Activated CD4-positive, alpha-beta T cell treated with anti-CD3 and anti-CD28 coated beads, Interleukin-2, amount 50 U/mL, for 24 hours (primary cell): ENCODE measurements around the gene RASAL1.

Experiments
- DNase-seq, 2 donors: peaks; one replicate each; pipeline ENCODE4 v3.0.0-alpha.2; 2020; ENCODE audit warnings: low read depth in 1 of 2, low spot score in 1 of 2

The RASAL1 gene

GRCh38 chr12:113162102-113163029 lies 26.8 kb upstream of the RASAL1 start:
- no peak for DNase-seq

DNA sequence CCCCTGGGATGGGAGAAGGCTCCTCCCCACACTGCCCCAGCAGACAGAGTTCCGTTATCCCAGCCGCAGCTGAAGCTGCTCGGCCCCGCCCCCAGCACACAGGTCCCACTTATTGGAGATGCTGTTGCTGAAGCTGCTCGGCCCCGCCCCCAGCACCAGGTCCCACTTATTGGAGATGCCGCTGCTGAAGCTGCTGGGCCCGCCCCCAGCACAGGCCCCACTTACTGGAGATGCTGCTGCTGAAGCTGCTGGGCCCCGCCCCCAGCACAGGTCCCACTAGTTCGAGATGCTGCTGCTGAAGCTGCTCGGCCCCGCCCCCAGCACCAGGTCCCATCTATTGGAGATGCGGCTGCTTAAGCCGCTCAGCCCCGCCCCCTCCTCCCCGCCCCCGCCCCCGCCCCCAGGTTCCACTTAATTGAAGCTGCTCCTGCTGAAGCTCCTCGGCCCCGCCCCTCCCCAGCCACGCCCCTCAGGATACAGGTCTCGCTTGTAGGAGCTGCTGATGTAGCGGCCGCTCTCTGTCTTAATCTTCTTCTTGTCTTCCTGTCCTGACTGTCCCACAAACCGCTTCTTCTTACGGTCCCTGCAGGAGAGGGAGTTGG lies 26.0 kb upstream of the RASAL1 start:
- no peak for DNase-seq

DNA sequence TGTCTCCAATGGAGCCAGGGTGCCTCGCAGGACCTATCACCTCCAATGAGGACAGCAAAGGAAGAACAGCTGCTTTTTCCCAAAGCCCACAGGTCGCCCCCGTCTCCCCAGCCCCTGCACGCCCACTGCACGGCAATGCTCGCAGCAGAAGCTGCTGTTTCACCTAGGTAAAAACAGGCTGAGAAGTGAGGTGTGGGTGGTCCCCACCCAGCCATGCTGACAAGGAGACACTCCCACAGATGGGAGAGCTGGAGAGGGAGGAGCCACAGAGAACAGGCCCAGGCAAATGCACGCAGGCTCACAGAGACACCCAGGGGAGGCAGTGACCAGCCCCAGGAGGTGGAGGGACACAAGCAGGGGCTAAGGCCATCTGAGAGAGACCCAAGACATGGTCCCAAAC lies 24.4 kb upstream of the RASAL1 start:
- no peak for DNase-seq

GRCh38 chr12:113158439-113159203 lies 23.1 kb upstream of the RASAL1 start:
- DNase-seq: no peak

- no peak for DNase-seq
Measured at GRCh38 chr12:113157218-113157859, 21.8 kb upstream of the RASAL1 start.

DNA sequence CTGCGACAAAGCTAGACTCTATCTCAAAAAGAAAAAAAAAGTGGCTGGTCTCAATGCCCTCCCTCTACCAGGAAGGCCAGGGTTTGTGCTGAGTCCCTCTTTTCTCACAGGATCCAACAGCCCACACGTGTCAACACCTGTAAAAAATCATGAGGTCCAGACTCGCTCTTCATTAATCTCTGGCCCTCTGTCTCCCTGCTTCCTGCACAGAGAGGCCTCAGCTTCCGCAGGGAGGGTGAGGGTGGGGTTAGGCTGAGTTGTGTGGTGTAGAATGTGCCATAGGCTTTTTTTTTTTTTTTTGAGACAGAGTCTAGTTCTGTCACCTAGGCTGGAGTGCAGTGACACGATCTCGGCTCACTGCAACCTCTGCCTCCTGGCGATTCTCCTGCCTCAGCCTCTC lies 20.1 kb upstream of the RASAL1 start:
- DNase-seq: no peak

DNA sequence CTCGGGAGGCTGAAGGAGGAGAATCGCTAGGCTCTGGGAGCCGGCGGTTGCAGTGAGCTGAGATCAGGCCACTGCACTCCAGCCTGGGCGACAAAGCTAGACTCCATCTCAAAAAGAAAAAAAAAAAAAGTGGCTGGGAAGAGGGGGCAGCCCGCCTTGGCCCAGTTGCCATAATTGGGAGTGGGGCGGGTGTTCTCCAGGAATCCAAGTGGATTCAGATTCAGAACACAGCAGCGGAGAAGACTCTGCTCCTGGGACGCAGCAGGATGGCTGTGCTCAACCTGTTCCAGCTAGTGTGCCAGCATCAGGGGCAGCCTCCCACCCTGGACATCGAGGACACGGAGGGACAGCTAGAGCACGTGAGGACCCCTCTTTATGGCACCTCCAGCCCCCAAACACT lies 19.5 kb upstream of the RASAL1 start:
- no peak for DNase-seq

- no peak for DNase-seq
Measured at GRCh38 chr12:113154351-113154973, 18.9 kb upstream of the RASAL1 start.

DNA sequence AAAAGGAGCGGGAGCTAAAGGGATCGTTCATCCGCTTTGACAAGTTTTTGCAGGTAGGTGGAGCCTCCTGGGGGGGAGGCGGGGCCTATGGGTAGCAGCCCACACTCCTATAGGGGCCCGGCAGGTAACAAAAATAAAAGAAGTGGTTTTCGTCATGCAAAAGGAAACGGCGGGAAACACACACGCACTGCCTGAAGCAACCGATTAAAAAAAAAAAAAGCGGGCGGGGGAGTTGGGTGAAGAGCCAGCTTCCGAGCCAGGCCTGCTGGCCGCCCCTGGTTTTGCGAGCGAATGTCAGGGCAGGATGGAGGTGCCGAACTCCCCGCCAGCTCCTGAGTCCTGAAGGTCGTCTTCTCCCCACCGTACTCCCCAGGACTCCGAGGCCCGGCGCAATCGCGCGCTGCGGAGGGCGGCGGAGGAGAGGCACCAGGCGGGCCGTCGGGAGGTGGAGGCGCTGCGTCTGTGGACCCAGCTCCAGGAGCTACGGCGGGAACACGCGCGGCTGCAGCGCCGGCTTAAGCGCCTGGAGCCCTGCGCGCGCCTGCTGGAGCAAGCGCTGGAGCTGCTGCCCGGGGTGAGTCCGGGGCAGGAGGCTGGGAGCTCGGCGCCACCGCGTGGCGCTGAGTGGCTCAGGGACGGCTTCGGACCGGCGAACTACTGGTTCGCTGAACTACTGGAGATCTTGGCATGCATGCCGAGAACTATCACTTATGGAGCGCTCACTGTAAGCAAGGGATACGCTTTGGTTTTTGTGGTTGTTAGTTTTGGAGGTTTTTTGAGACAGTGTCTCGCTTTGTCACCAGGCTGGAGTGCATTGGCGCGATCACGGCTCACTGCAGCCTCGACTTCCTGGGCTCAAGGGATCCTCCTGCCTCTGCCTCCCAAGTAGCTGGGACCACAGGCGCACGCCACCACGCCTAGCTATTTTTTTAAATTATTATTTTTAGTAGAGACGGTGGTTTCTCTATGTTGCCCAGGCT lies 17.6 kb upstream of the RASAL1 start:
- peak; percentile 21 to 28 for DNase-seq

DNA sequence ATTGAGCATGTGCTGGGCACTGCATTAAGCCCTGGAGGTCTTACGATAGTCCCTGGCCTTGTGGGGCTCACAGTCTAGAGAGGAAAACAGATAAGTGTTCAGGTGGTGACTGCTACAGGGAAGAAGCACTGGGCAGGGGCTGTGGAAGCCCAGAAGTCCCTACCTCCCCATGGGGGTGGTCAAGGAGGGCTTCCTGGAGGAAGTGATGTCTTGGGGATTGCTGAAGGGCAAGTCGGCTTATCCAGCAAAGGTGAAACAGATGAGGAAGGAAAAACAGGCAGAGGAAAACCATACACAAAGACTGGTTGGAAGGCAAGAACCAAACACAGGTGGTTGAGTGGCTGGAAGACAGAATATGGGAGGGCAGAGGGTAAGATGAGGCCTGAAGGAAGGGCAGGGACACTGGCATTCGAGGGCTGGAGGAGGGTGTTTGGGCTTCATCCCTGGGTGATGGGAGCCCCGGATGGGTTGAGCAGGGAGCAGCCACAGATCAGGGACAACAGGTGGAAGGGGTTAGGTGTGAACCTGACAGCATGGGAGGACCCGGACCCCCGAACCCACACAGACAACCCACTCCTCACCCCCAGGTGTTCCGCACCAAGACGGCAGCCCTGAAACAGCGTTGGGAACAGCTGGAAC lies 16.8 kb upstream of the RASAL1 start:
- no peak for DNase-seq

DNA sequence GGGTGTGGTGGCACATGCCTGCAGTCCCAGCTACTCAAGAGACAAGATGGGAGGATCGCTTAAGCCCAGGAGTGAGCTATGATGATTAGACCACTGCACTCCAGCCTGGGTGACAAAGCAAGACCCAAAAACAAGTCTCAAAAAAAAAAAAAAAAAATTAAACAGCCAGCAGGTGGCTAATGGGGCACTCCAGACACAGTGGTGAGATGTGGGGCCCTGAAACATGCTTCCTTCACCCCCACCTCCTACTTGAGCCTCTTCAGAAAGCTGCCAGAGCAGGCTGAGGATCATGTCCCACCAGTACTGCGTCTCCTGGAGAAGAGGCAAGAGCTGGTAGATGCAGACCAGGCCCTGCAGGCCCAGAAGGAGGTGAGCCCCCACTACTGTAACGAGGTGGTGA lies 16.1 kb upstream of the RASAL1 start:
- no peak for DNase-seq

DNA sequence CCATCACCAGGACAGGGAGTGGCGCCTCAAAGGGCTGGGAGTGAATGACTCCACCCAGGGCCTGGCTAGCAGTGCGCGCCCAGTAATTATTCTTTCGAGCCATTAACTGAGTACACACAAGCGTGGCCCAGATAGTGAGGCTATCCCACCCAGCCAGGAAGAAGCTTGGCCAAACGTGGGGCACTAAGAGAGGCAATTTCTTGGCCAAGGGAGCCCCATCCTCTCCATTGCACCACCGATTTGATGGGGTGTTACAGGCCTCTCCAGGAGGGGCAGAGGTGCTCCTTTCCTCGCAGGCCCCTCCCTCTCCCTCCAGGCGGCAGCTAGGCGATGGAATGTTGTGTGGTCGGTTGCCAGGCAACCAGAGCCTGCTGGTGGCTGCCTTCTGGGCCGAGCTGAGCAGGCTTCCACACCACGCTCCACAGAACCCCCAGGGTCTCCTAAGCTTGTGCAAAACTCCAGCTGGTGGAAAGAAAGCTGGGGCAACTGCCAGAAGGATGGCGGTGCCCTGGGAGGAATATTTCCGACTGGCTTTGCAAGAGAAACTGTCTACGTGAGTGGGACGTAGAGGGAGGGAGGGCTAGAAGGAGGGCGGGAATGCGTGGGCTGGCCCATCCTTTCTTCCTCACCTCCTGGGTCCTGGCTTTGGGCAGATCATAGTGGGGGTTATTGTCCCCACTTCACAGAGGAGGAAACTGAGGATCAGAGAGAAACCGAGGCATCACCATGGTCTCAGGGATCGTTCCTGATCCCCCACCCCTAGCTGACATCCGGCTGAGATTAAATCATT lies 14.0 kb upstream of the RASAL1 start, which contains the start of gene CFAP73:
TSS of gene CFAP73 (plus strand) at position 364 of the 790 bp plus-strand sequence. CDS start at position 498, 134 bp downstream.
- DNase-seq: no peak

DNA sequence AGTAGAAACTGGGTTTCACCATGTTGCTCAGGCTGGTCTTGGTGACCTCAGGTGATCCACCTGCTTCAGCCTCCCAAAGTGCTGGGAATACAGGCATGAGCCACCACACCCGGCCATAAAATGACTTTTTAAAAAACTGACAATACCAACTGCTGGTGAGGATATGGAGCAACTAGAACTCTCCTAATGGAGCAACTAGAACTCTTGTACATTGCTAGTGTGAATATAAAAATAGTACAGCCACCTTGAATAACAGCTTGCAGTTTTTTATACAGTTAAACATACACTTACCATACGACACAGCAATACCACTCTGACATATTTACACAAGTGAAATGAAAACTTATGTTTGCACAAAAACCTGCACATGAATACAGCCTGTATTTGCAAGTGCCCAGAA lies 11.4 kb upstream of the RASAL1 start:
- no peak for DNase-seq

- no peak for DNase-seq
Measured at GRCh38 chr12:113145720-113146551, 10.4 kb upstream of the RASAL1 start.

DNA sequence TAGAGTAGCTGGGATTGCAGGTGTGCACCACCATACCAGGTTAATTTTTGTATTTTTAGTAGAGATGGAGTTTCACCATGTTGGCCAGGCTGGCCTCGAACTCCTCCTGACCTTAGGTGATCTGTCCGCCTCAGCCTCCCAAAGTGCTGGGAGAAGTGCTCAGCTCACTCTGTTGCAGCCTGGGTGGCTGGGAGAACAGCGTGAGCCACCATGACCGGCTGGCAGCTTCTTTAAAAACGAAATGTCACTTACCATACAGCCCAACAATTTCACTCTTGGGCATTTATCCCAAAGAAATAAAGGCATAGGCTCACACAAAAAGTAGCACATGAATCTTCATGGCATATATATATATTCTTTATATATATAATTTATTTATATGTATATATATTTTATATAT lies 9.2 kb upstream of the RASAL1 start:
- DNase-seq: no peak

GRCh38 chr12:113143959-113144358 lies 8.4 kb upstream of the RASAL1 start:
- DNase-seq: no peak

- no peak for DNase-seq
Measured at GRCh38 chr12:113142886-113143332, 7.3 kb upstream of the RASAL1 start.
